Activated CD8-positive, alpha-beta memory T cell treated with anti-CD3 and anti-CD28 coated beads, Interleukin-2, amount 50 U/mL, for 4 hours (primary cell): ENCODE measurements around the gene BCKDHB.

Experiments
- DNase-seq: peaks from one replicate; pipeline ENCODE4 v3.0.0-alpha.2; 2020

Gene BCKDHB

GRCh38 chr6:80338201-80338836 lies 231.8 kb downstream of the BCKDHB start:
- peak; percentile 65 for DNase-seq

GRCh38 chr6:80339421-80339820 lies 232.9 kb downstream of the BCKDHB start:
- no peak for DNase-seq

- no peak for DNase-seq
These were observed 233.8 kb downstream of the BCKDHB start for GRCh38 chr6:80340280-80340679.

- no peak for DNase-seq
These were observed 234.2 kb downstream of the BCKDHB start for GRCh38 chr6:80340686-80341085.

- no peak for DNase-seq
These were observed 234.9 kb downstream of the BCKDHB start for GRCh38 chr6:80341330-80341729.

GRCh38 chr6:80343511-80343910 lies 237.0 kb downstream of the BCKDHB start:
- DNase-seq, result no peak

- DNase-seq, result no peak
These were observed 240.6 kb downstream of the BCKDHB start for GRCh38 chr6:80347101-80347500.

GRCh38 chr6:80348263-80348662 lies 241.8 kb downstream of the BCKDHB start:
- DNase-seq, result no peak

GRCh38 chr6:80356000-80356399 lies 249.5 kb downstream of the BCKDHB start:
- DNase-seq, result no peak

- DNase-seq, result no peak
These were observed 250.1 kb downstream of the BCKDHB start for GRCh38 chr6:80356545-80356944.

- DNase-seq, result no peak
These were observed 250.6 kb downstream of the BCKDHB start for GRCh38 chr6:80357081-80357480.

GRCh38 chr6:80357674-80358073 lies 251.2 kb downstream of the BCKDHB start:
- no peak for DNase-seq

GRCh38 chr6:80363501-80364122 lies 257.1 kb downstream of the BCKDHB start:
- DNase-seq, result no peak

GRCh38 chr6:80364149-80364548 lies 257.7 kb downstream of the BCKDHB start:
- DNase-seq, result no peak

- DNase-seq, result no peak
These were observed 259.6 kb downstream of the BCKDHB start for GRCh38 chr6:80366051-80366450.

- DNase-seq, result no peak
These were observed 260.2 kb downstream of the BCKDHB start for GRCh38 chr6:80366714-80367113.

GRCh38 chr6:80376411-80376810 lies 269.9 kb downstream of the BCKDHB start:
- no peak for DNase-seq

- DNase-seq, result no peak
These were observed 274.1 kb downstream of the BCKDHB start for GRCh38 chr6:80380566-80380965.

GRCh38 chr6:80382811-80383210 lies 276.3 kb downstream of the BCKDHB start:
- DNase-seq, result no peak

- DNase-seq, result no peak
These were observed 282.0 kb downstream of the BCKDHB start for GRCh38 chr6:80388507-80388906.
